ENCODE results near the gene FDXR.

GRCh38 chr17:74850914-74851313, 21.9 kb downstream of the FDXR start:
- TF ChIP-seq, protein P1, sequence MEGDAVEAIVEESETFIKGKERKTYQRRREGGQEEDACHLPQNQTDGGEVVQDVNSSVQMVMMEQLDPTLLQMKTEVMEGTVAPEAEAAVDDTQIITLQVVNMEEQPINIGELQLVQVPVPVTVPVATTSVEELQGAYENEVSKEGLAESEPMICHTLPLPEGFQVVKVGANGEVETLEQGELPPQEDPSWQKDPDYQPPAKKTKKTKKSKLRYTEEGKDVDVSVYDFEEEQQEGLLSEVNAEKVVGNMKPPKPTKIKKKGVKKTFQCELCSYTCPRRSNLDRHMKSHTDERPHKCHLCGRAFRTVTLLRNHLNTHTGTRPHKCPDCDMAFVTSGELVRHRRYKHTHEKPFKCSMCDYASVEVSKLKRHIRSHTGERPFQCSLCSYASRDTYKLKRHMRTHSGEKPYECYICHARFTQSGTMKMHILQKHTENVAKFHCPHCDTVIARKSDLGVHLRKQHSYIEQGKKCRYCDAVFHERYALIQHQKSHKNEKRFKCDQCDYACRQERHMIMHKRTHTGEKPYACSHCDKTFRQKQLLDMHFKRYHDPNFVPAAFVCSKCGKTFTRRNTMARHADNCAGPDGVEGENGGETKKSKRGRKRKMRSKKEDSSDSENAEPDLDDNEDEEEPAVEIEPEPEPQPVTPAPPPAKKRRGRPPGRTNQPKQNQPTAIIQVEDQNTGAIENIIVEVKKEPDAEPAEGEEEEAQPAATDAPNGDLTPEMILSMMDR (IDR thresholded peaks at IDR 0.05; ENCODE audit: low read depth, low read length), result no peak
- TF ChIP-seq, protein P2, sequence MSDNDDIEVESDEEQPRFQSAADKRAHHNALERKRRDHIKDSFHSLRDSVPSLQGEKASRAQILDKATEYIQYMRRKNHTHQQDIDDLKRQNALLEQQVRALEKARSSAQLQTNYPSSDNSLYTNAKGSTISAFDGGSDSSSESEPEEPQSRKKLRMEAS (IDR thresholded peaks at IDR 0.05; ENCODE audit: low read depth, low read length), result no peak
- no peak for TF ChIP-seq POLR2A (IDR thresholded peaks at IDR 0.05; ENCODE audit: extremely low read depth, insufficient read length)

All from NB4 (cell line).